ENCODE results near the gene ALS2CL. TPM values are rescaled to one million over a fixed set of nuclear protein-coding genes. Genes with fewer than 3 reads are reported as not detected.
A peak's percentile ranks its signal among the peaks of the same experiment; 100 is the strongest.

ALS2CL gene
- total RNA-seq, 4 donors from 2014 or later: 129 to 260 (median 172) TPM

- Histone ChIP-seq H3K9me3 (no peaks in the 10 kb centered on the region), H3K27me3 (no peaks in the 10 kb centered on the region), H3K27ac (no peak overlapping the region), H3K36me3 (no peaks in the 10 kb centered on the region), H3K4me1 (peaks cover 5% of the 10 kb centered on the region), H3K4me3 (no peak overlapping the region)
- 94% methylated on average over 6 of the region's 7 CpGs for WGBS
- DNase-seq (ENCODE audit: low spot score in 2 of 2): peak; percentile 35 to 53
- TF ChIP-seq POLR2A (IDR thresholded peaks at IDR 0.05) (no peak), CTCF (IDR thresholded peaks at IDR 0.05) (no peak), POLR2AphosphoS5 (IDR thresholded peaks at IDR 0.05) (no peak), EP300 (IDR thresholded peaks at IDR 0.05) (no peak)
Observed at GRCh38 chr3:46711760-46712159, 18.3 kb upstream of the ALS2CL start.

GRCh38 chr3:46711305-46711704 lies 17.8 kb upstream of the ALS2CL start:
- Histone ChIP-seq H3K9me3 (no peaks in the 10 kb centered on the region), H3K4me3 (no peak overlapping the region), H3K36me3 (no peaks in the 10 kb centered on the region), H3K27me3 (no peaks in the 10 kb centered on the region), H3K4me1 (peaks cover 8% of the 10 kb centered on the region), H3K27ac (no peak overlapping the region)
- DNase-seq (ENCODE audit: low spot score in 2 of 2): peak in 1 of 2 donors; percentile 53
- TF ChIP-seq CTCF (IDR thresholded peaks at IDR 0.05) (no peak), POLR2AphosphoS5 (IDR thresholded peaks at IDR 0.05) (no peak), EP300 (IDR thresholded peaks at IDR 0.05) (no peak), POLR2A (IDR thresholded peaks at IDR 0.05) (no peak)
- 86% methylated on average over 2 of the region's 2 CpGs for WGBS

- peak; percentile 35 to 45 for DNase-seq (ENCODE audit: low spot score in 2 of 2)
- Histone ChIP-seq H3K36me3 (no peaks in the 10 kb centered on the region), H3K4me1 (peaks cover 14% of the 10 kb centered on the region), H3K27ac (no peak overlapping the region), H3K27me3 (no peaks in the 10 kb centered on the region), H3K9me3 (no peaks in the 10 kb centered on the region), H3K4me3 (no peak overlapping the region)
- TF ChIP-seq POLR2A (IDR thresholded peaks at IDR 0.05) (no peak), CTCF (IDR thresholded peaks at IDR 0.05) (no peak), EP300 (IDR thresholded peaks at IDR 0.05) (no peak), POLR2AphosphoS5 (IDR thresholded peaks at IDR 0.05) (no peak)
- WGBS: 100% methylated on average over 5 of the region's 6 CpGs
Observed at GRCh38 chr3:46710671-46711295, 17.3 kb upstream of the ALS2CL start.

- Histone ChIP-seq H3K4me3 (no peak overlapping the region), H3K27me3 (no peaks in the 10 kb centered on the region), H3K27ac (no peak overlapping the region), H3K9me3 (no peaks in the 10 kb centered on the region), H3K36me3 (no peaks in the 10 kb centered on the region), H3K4me1 (peaks cover 19% of the 10 kb centered on the region)
- DNase-seq (ENCODE audit: low spot score in 2 of 2): peak; percentile 34 to 36
- TF ChIP-seq POLR2A (IDR thresholded peaks at IDR 0.05): no peak
- no peak for TF ChIP-seq EP300 (IDR thresholded peaks at IDR 0.05)
- TF ChIP-seq POLR2AphosphoS5 (IDR thresholded peaks at IDR 0.05): no peak
- no peak for TF ChIP-seq CTCF (IDR thresholded peaks at IDR 0.05)
- WGBS: 92% methylated on average over 7 of the region's 7 CpGs
Observed at GRCh38 chr3:46710229-46710628, 16.8 kb upstream of the ALS2CL start.

- TF ChIP-seq POLR2AphosphoS5 (IDR thresholded peaks at IDR 0.05): no peak
- no peak for TF ChIP-seq POLR2A (IDR thresholded peaks at IDR 0.05)
- no peak for TF ChIP-seq CTCF (IDR thresholded peaks at IDR 0.05)
- no peak for TF ChIP-seq EP300 (IDR thresholded peaks at IDR 0.05)
- 93% methylated on average over 6 of the region's 6 CpGs for WGBS
- H3K36me3 ChIP-seq: no peaks in the 10 kb centered on the region
- no peak overlapping the region for H3K27ac ChIP-seq
- no peaks in the 10 kb centered on the region for H3K27me3 ChIP-seq
- peaks cover 21% of the 10 kb centered on the region for H3K4me1 ChIP-seq
- H3K4me3 ChIP-seq: no peak overlapping the region
- H3K9me3 ChIP-seq: no peaks in the 10 kb centered on the region
- DNase-seq (ENCODE audit: low spot score in 2 of 2): peak in 1 of 2 donors; percentile 55
Observed at GRCh38 chr3:46709721-46710120, 16.2 kb upstream of the ALS2CL start.
